Kidney (tissue), 14 donors: ENCODE results near the gene CRB2. TPM values are rescaled to one million over a fixed set of nuclear protein-coding genes. Genes with fewer than 3 reads are reported as not detected.

Experiments
- DNase-seq, 5 donors: peaks; one replicate each; pipeline ENCODE4 v3.0.0-alpha.2; 2013 to 2020
- FAIRE-seq: peaks from 2 replicates; lab custom pipeline; 2012; peaks lifted over from hg19 to GRCh38; lab: Jason Lieb, UNC
- H3K27ac ChIP-seq, 2 donors: one replicate each; pipeline ENCODE4 v1.7.0; 2013; ENCODE audit warnings: low read depth in 2 of 2, low read length in 2 of 2, inconsistent platforms in 1 of 2
- H3K27me3 ChIP-seq: one replicate; pipeline ENCODE4 v1.7.1; 2013; ENCODE audit warnings: low read length, inconsistent platforms; ENCODE audit not compliant: control insufficient read depth, insufficient read depth
- H3K36me3 ChIP-seq, 3 donors: one replicate each; pipeline versions ENCODE4 v1.7.0 to v1.7.1; 2013; ENCODE audit warnings: low read length in 3 of 3, control low read depth in 1 of 3, inconsistent platforms in 1 of 3; ENCODE audit not compliant: insufficient read depth in 3 of 3, control insufficient read depth in 2 of 3
- H3K4me1 ChIP-seq, 3 donors: one replicate each; pipeline versions ENCODE4 v1.7.0 to v1.7.1; 2013; ENCODE audit warnings: low read length in 3 of 3, inconsistent platforms in 1 of 3, low read depth in 1 of 3; ENCODE audit not compliant: control insufficient read depth in 2 of 3, insufficient read depth in 2 of 3
- H3K4me3 ChIP-seq, 3 donors: one replicate each; pipeline versions ENCODE4 v1.7.0 to v1.8.1; 2013; ENCODE audit warnings: low read length in 3 of 3, control low read depth in 1 of 3, inconsistent platforms in 1 of 3
- H3K9ac ChIP-seq, 3 donors: one replicate each; pipeline versions ENCODE4 v1.7.0 to v1.7.1; 2013; ENCODE audit warnings: low read length in 3 of 3, control low read depth in 1 of 3, inconsistent platforms in 1 of 3
- H3K9me3 ChIP-seq, 3 donors: one replicate each; pipeline versions ENCODE4 v1.7.0 to v1.7.1; 2013; ENCODE audit warnings: low read length in 3 of 3, control low read depth in 1 of 3, inconsistent platforms in 1 of 3; ENCODE audit not compliant: control insufficient read depth in 2 of 3, insufficient read depth in 1 of 3
- intact Hi-C: fragments of 100-400 bp; cut with DNase I; formaldehyde crosslinking; loops from one replicate; pipeline ENCODE4 v1.11.1; 2022
- polyA plus RNA-seq: library from polyadenylated mRNA; stranded (reverse); fragments of 350-450 nt; fragmentation: Illumina TruSeq; extraction: RNeasy Lipid Tissue Mini Kit (QIAGEN cat#74804); gene quantifications from one replicate; pipeline ENCODE4 v1.2.3, GENCODE V29; 2014; ENCODE audit warnings: low read depth, low replicate concordance; ENCODE audit not compliant: insufficient read depth
- total RNA-seq: library from RNA; stranded (reverse); fragmentation: NEBNext Ultra II Directional; extraction: Animal tissue kit (Norgen Biotek cat#: 25700); gene quantifications from one replicate; pipeline ENCODE4 v1.2.1, GENCODE V29; 2021
- TF ChIP-seq, protein P1 (sequence below): IDR thresholded peaks from 3 replicates; pipeline ENCODE4 v1.5.1; 2012; ENCODE audit warnings: mild to moderate bottlenecking, moderate library complexity, borderline replicate concordance; ENCODE audit not compliant: insufficient read depth; ENCODE audit errors: extremely low read depth
- donor health status: control.
- donor health status: control.
- donor health status: control.
- donor health status: control.
- donor health status: control.
- donor health status: DM: yes; HTN: yes; CAD: no.
- donor health status: Normal renal cell carcinoma (clear cell type).

The CRB2 gene
- total and polyA plus RNA-seq, 2 donors from 2014 or later, result 0.88 to 8.4 TPM

DNA sequence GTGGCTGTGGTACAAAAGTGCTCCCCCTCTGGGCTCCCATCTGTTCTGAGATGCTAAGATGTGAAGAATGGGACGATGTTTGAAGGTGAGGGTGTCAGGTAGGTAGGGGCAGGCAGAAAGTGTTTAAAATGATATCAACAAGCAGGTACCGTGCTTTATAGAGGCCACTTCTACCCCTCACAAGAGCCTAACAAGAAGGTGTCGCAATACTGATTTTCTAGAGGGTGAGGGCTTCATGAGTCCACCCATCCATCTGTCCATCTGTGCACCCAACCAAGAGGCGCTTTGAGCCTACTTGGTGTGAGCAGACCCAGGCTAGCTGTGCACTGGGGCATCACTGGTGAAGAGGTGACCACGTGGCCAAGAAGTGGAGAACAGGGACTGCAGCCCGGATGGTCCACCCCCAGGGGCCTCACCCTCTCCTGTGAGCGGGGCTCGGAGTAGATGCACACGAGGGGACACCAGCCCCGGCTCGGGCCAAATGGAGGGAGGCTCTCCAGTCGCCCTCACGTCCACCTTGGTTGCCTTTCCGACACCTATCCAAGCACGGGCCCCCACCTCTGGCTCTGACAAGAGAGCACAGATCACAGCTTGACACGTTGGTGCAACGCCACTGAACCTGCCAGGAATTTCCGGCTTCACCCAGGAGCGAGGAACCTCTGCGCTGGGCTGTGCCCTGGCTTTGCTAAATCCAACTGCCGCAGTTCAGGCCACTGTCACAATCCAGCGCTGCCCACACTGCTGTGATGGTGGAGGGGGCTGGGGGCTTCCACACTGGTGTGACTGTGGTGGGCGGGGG, 34.5 kb downstream of the CRB2 start:
- no peak overlapping the region for H3K9ac ChIP-seq
- intact Hi-C loops, result no loop called here
- H3K36me3 ChIP-seq, result no peaks in the 10 kb centered on the region
- no peaks in the 10 kb centered on the region for H3K4me1 ChIP-seq
- peaks cover 0 to 3% (median 0%) of the 10 kb centered on the region in 3 donors for H3K9me3 ChIP-seq
- H3K27ac ChIP-seq, result no peak overlapping the region
- DNase-seq (peak in 1 of 5 donors; percentile 50), FAIRE-seq (no peak)
- TF ChIP-seq, protein P1, sequence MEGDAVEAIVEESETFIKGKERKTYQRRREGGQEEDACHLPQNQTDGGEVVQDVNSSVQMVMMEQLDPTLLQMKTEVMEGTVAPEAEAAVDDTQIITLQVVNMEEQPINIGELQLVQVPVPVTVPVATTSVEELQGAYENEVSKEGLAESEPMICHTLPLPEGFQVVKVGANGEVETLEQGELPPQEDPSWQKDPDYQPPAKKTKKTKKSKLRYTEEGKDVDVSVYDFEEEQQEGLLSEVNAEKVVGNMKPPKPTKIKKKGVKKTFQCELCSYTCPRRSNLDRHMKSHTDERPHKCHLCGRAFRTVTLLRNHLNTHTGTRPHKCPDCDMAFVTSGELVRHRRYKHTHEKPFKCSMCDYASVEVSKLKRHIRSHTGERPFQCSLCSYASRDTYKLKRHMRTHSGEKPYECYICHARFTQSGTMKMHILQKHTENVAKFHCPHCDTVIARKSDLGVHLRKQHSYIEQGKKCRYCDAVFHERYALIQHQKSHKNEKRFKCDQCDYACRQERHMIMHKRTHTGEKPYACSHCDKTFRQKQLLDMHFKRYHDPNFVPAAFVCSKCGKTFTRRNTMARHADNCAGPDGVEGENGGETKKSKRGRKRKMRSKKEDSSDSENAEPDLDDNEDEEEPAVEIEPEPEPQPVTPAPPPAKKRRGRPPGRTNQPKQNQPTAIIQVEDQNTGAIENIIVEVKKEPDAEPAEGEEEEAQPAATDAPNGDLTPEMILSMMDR, result no peak
- H3K4me3 ChIP-seq, result no peak overlapping the region
- no peaks in the 10 kb centered on the region for H3K27me3 ChIP-seq

DNA sequence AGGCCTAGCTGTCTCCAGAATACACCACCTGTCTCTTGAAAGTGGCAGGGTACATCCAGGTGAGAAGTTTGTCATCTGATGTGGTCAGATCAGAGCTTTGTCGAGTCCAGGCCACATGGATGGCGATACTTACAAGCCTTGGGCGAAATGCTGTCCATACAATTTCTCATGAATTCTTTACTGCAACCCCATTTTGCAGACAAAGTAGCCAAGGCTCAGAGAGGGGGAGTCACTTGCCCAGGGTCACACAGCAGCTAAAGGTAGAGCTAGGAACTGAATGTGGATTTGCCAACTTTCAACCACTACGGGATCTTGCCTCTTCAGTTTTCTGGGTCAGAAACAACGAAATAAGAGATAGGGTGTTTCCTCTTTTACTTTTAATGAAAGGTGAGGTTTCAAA, 35.2 kb downstream of the CRB2 start:
- no peak overlapping the region for H3K9ac ChIP-seq
- no peak for FAIRE-seq
- TF ChIP-seq, protein P1, result no peak

DNA sequence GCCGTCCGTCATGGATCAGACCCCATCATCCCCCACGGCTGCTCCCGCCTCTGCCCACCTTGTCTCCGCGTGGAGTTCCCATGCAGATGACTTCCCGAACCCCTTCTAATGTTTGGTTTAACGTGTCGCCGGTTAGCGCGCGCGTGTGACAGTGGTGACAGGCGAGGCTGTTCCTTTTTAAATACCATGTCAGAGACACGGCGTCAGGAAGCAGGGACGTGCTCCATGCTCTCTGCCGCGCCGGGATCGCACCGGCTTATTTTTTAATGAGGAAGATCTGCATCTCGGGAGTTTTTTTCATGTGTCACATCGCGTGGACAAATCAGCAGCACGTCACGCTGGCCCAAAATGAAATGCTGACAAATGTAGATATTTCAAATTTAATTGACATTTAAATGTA, 35.9 kb downstream of the CRB2 start:
- intact Hi-C loops, result no loop called here
- TF ChIP-seq, protein P1, result no peak
- no peak for DNase-seq
- H3K9me3 ChIP-seq, result peaks cover 0 to 3% (median 0%) of the 10 kb centered on the region in 3 donors
- no peaks in the 10 kb centered on the region for H3K36me3 ChIP-seq
- no peak overlapping the region for H3K27ac ChIP-seq
- FAIRE-seq, result no peak
- H3K9ac ChIP-seq, result no peak overlapping the region
- H3K4me3 ChIP-seq, result no peak overlapping the region
- H3K27me3 ChIP-seq, result no peaks in the 10 kb centered on the region
- H3K4me1 ChIP-seq, result no peaks in the 10 kb centered on the region

More for the DNA sequence above, 35.2 kb downstream of the CRB2 start:
- Histone ChIP-seq H3K4me3 (no peak overlapping the region), H3K36me3 (no peaks in the 10 kb centered on the region), H3K27ac (no peak overlapping the region), H3K4me1 (no peaks in the 10 kb centered on the region), H3K9me3 (peaks cover 0 to 3% (median 0%) of the 10 kb centered on the region in 3 donors), H3K27me3 (no peaks in the 10 kb centered on the region)
- intact Hi-C loops, result no loop called here
- DNase-seq, result no peak
